GM19468 (cell line): ENCODE measurements around the gene NFKBIB.

Source experiments
- ATAC-seq: cut with Tn5 transposase; IDR thresholded peaks from one replicate; pipeline ENCODE4 v1.9.1; 2021; ENCODE audit warnings: mild to moderate bottlenecking, moderate library complexity, moderate number of reproducible peaks; ENCODE audit not compliant: unreplicated experiment; ENCODE audit errors: extremely low read depth

Gene NFKBIB

GRCh38 chr19:38951187-38951586 is 51.4 kb downstream of the NFKBIB start:
- ATAC-seq = no peak

- ATAC-seq = no peak
These were observed 52.8 kb downstream of the NFKBIB start for GRCh38 chr19:38952395-38953165.

GRCh38 chr19:38953677-38954076 is 53.9 kb downstream of the NFKBIB start:
- no peak for ATAC-seq

GRCh38 chr19:38956264-38956663 is 56.5 kb downstream of the NFKBIB start:
- no peak for ATAC-seq

GRCh38 chr19:38958301-38958700 is 58.5 kb downstream of the NFKBIB start:
- no peak for ATAC-seq
